ENCODE measurements around the gene HBA1. TPM values are rescaled to one million over a fixed set of nuclear protein-coding genes. Genes with fewer than 3 reads are reported as not detected.

Gene HBA1
- total RNA-seq, 4 donors from 2014 or later = 72.4 to 906 (median 98.6) TPM; not detected in 1

DNA sequence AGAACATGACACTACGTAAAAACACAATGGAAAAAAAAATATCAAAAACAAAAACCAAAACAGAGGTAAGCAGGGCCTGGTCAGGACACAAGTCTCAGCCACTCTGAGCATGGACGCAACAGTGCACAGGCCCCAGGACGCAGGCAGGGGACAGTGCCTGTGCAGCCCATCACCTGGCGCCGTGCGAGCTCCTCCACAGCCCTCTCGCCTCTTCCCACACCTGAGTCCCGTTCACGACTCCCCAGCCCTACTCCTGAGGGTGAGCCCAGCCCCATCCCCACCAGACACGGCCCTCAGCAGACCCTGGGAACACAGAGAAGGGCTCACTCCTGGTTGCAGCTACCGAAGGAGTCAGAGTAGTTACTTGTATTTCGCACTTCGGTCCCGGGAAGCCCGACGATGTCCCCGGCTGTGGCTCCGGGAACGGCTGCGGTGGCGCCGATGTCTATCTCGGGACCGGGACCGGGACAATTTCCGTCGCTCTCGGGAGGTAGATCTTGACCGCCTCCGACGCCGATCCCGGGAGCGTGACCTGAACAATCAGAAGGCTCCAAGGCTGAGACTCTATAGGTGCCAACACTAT is 13.2 kb downstream of the HBA1 start:
- H3K27me3 ChIP-seq = no peaks in the 10 kb centered on the region
- H3K4me1 ChIP-seq = no peaks in the 10 kb centered on the region
- TF ChIP-seq POLR2A (IDR thresholded peaks at IDR 0.05; ENCODE audit: low read depth) (no peak), POLR2AphosphoS5 (IDR thresholded peaks at IDR 0.05) (no peak), CTCF (IDR thresholded peaks at IDR 0.05) (no peak), EP300 (IDR thresholded peaks at IDR 0.05) (no peak)
- DNase-seq (ENCODE audit: extremely low spot score) = no peak
- peaks cover 68 to 77% (median 74%) of the 10 kb centered on the region in 4 donors for H3K36me3 ChIP-seq
- no peak overlapping the region for H3K4me3 ChIP-seq
- intact Hi-C loops (cut with DNase I) = no loop called here
- H3K9me3 ChIP-seq = no peaks in the 10 kb centered on the region
- no peak overlapping the region for H3K27ac ChIP-seq (replicated peaks in 1 of 4)
- WGBS = 89% methylated on average over 25 of the region's 34 CpGs

GRCh38 chr16:191831-192230 is 15.4 kb downstream of the HBA1 start:
- Histone ChIP-seq H3K4me3 (no peak overlapping the region), H3K27me3 (no peaks in the 10 kb centered on the region), H3K27ac (replicated peaks in 1 of 4) (no peak overlapping the region), H3K9me3 (no peaks in the 10 kb centered on the region), H3K4me1 (no peaks in the 10 kb centered on the region), H3K36me3 (peaks cover 89 to 98% (median 96%) of the 10 kb centered on the region in 4 donors)
- WGBS = 94% methylated on average over 4 of the region's 4 CpGs
- intact Hi-C loops (cut with DNase I) = no loop called here
- DNase-seq (ENCODE audit: extremely low spot score) = no peak
- TF ChIP-seq CTCF (IDR thresholded peaks at IDR 0.05) (no peak), EP300 (IDR thresholded peaks at IDR 0.05) (no peak), POLR2AphosphoS5 (IDR thresholded peaks at IDR 0.05) (no peak), POLR2A (IDR thresholded peaks at IDR 0.05; ENCODE audit: low read depth) (no peak)

GRCh38 chr16:192686-193085 is 16.2 kb downstream of the HBA1 start:
- Histone ChIP-seq H3K4me3 (no peak overlapping the region), H3K9me3 (no peaks in the 10 kb centered on the region), H3K27me3 (no peaks in the 10 kb centered on the region), H3K27ac (replicated peaks in 1 of 4) (no peak overlapping the region), H3K4me1 (no peaks in the 10 kb centered on the region), H3K36me3 (peaks cover 92 to 100% (median 98%) of the 10 kb centered on the region in 4 donors)
- 86% methylated on average over 11 of the region's 11 CpGs for WGBS
- TF ChIP-seq POLR2AphosphoS5 (IDR thresholded peaks at IDR 0.05) (no peak), EP300 (IDR thresholded peaks at IDR 0.05) (no peak), CTCF (IDR thresholded peaks at IDR 0.05) (no peak), POLR2A (IDR thresholded peaks at IDR 0.05; ENCODE audit: low read depth) (no peak)
- no peak for DNase-seq (ENCODE audit: extremely low spot score)
- intact Hi-C loops (cut with DNase I) = no loop called here

- intact Hi-C loops (cut with DNase I) = no loop called here
These were observed 17.0 kb downstream of the HBA1 start for GRCh38 chr16:193441-193840.

More at GRCh38 chr16:193441-193840, 17.0 kb downstream of the HBA1 start:
- Histone ChIP-seq H3K9me3 (no peaks in the 10 kb centered on the region), H3K27me3 (no peaks in the 10 kb centered on the region), H3K4me1 (no peaks in the 10 kb centered on the region), H3K27ac (replicated peaks in 1 of 4) (no peak overlapping the region), H3K36me3 (peaks cover 97 to 100% (median 100%) of the 10 kb centered on the region in 4 donors), H3K4me3 (no peak overlapping the region)
- no peak for TF ChIP-seq POLR2A (IDR thresholded peaks at IDR 0.05; ENCODE audit: low read depth)
- TF ChIP-seq CTCF (IDR thresholded peaks at IDR 0.05) = no peak
- TF ChIP-seq POLR2AphosphoS5 (IDR thresholded peaks at IDR 0.05) = no peak
- TF ChIP-seq EP300 (IDR thresholded peaks at IDR 0.05) = no peak
- DNase-seq (ENCODE audit: extremely low spot score) = no peak
- 93% methylated on average over 15 of the region's 15 CpGs for WGBS
